Endothelial cell of umbilical vein (primary cell): ENCODE data around the gene DVL1. TPM values are rescaled to one million over a fixed set of nuclear protein-coding genes. Genes with fewer than 3 reads are reported as not detected.

ENCODE experiments used
- BruUV-seq: library from RNA; stranded (reverse); fragments of 400-500 nt; replicated peaks from 2 replicates; lab custom pipeline; 2021; lab: Mats Ljungman, UMichigan
- CTCF ChIA-PET: fragments of 300-600, 350-600 bp; sonication (Branson Sonifier 250); formaldehyde crosslinking; loops from one replicate; lab custom pipeline; 2021; ENCODE audit warnings: antibody characterized with exemption, inconsistent platforms; lab: Charles Lee
- POLR2A ChIA-PET: fragments of 300-600, 350-600 bp; sonication (Branson Sonifier 250); formaldehyde crosslinking; loops from one replicate; lab custom pipeline; 2021; ENCODE audit warnings: antibody characterized with exemption, inconsistent platforms; lab: Charles Lee
- DNase-seq: peaks from one replicate; pipeline ENCODE4 v3.0.0-alpha.2; 2011; ENCODE audit warnings: low read depth, low spot score
- FAIRE-seq: peaks from 2 replicates; lab custom pipeline; 2011; peaks lifted over from hg19 to GRCh38; lab: Jason Lieb, UNC
- H2AFZ ChIP-seq: 2 replicates; pipeline ENCODE4 v1.6.0; 2012; ENCODE audit warnings: low read depth, low read length, control low read depth, inconsistent platforms
- H3K27ac ChIP-seq: 2 replicates; pipeline ENCODE4 v1.5.1; 2011; ENCODE audit warnings: low read depth, mild to moderate bottlenecking, control low read depth, low read length, moderate library complexity; ENCODE audit not compliant: insufficient read depth
- H3K27me3 ChIP-seq, 2 experiments: 2 replicates each; pipeline versions ENCODE4 v1.6.0 to v1.6.1; 2011; ENCODE audit warnings: low read length in 2 of 2, mixed read lengths in 1 of 2; ENCODE audit not compliant: control insufficient read depth in 2 of 2, insufficient read depth in 2 of 2
- H3K36me3 ChIP-seq, 2 experiments: 2 replicates in 1 of 2; 3 replicates in 1 of 2; pipeline ENCODE4 v1.5.1; 2011; ENCODE audit warnings: low read length in 2 of 2, mild to moderate bottlenecking in 1 of 2, moderate library complexity in 1 of 2; ENCODE audit not compliant: control insufficient read depth in 2 of 2, insufficient read depth in 2 of 2; ENCODE audit errors: extremely low read depth in 1 of 2
- H3K4me1 ChIP-seq: 3 replicates; pipeline ENCODE4 v1.5.1; 2011; ENCODE audit warnings: mild to moderate bottlenecking, low read length; ENCODE audit not compliant: control insufficient read depth, insufficient read depth; ENCODE audit errors: extremely low read depth
- H3K4me2 ChIP-seq: 2 replicates; pipeline ENCODE4 v1.6.1; 2011; ENCODE audit warnings: low read length, control low read depth, mixed read lengths; ENCODE audit not compliant: insufficient read depth
- H3K4me3 ChIP-seq, 3 experiments: fragments of 200-600 bp in 1 of 3; sonication (generic), shearing (Covaris generic) in 1 of 3; replicated peaks in 1 of 3; 2 replicates each; pipeline ENCODE4 v1.5.1; 2011 to 2016; ENCODE audit warnings: control low read depth in 3 of 3, low read length in 3 of 3, mild to moderate bottlenecking in 2 of 3, inconsistent platforms in 1 of 3, low read depth in 1 of 3, moderate library complexity in 1 of 3; ENCODE audit not compliant: insufficient read depth in 1 of 3
- H3K79me2 ChIP-seq: 2 replicates; pipeline ENCODE4 v1.6.0; 2012; ENCODE audit warnings: low read length, inconsistent platforms; ENCODE audit not compliant: control insufficient read depth, insufficient read depth
- H3K9ac ChIP-seq: replicated peaks from 2 replicates; pipeline ENCODE3; 2011; ENCODE audit warnings: low read length, control low read depth; ENCODE audit not compliant: insufficient read depth; ENCODE audit errors: extremely low read depth
- H3K9me1 ChIP-seq: replicated peaks from 3 replicates; pipeline ENCODE4 v1.6.0; 2011; ENCODE audit warnings: mild to moderate bottlenecking, low read length; ENCODE audit not compliant: control insufficient read depth, insufficient read depth; ENCODE audit errors: extremely low read depth
- H3K9me3 ChIP-seq: replicated peaks from 2 replicates; pipeline ENCODE4 v1.5.1; 2012; ENCODE audit warnings: low read length, inconsistent platforms; ENCODE audit not compliant: control insufficient read depth, insufficient read depth
- H4K20me1 ChIP-seq: replicated peaks from 2 replicates; pipeline ENCODE3; 2011; ENCODE audit warnings: mild to moderate bottlenecking, low read length; ENCODE audit not compliant: control insufficient read depth, insufficient read depth; ENCODE audit errors: extremely low read depth
- EZH2 ChIP-seq: IDR thresholded peaks from 2 replicates; pipeline ENCODE4 v1.6.1; 2012; ENCODE audit warnings: borderline replicate concordance, low read depth, mild to moderate bottlenecking, moderate library complexity, low read length, inconsistent platforms; ENCODE audit not compliant: severe bottlenecking
- FOS ChIP-seq: IDR thresholded peaks from 2 replicates; pipeline ENCODE4 v1.6.1; 2011; ENCODE audit warnings: mild to moderate bottlenecking, low read length, moderate library complexity, borderline replicate concordance; ENCODE audit not compliant: insufficient read depth
- GATA2 ChIP-seq: IDR thresholded peaks from 2 replicates; pipeline ENCODE4 v1.7.0; 2011; ENCODE audit warnings: low read depth, mild to moderate bottlenecking, moderate library complexity, mixed read lengths, low read length; ENCODE audit not compliant: insufficient read length, insufficient read depth
- JUN ChIP-seq: IDR thresholded peaks from 2 replicates; pipeline ENCODE4 v1.6.1; 2011; ENCODE audit warnings: borderline replicate concordance, low read depth; ENCODE audit not compliant: insufficient read length, insufficient read depth
- MYC ChIP-seq: IDR thresholded peaks from one replicate; pipeline ENCODE4 v1.6.1; 2011; ENCODE audit warnings: mild to moderate bottlenecking, low read depth, low read length
- POLR2A ChIP-seq: IDR thresholded peaks from 2 replicates; pipeline ENCODE4 v1.6.1; 2012; ENCODE audit warnings: low read depth, mild to moderate bottlenecking, control low read depth, low read length
- POLR2AphosphoS5 ChIP-seq: IDR thresholded peaks from 2 replicates; pipeline ENCODE4 v1.6.1; 2012; ENCODE audit warnings: low read depth, mild to moderate bottlenecking, control low read depth, low read length, moderate library complexity; ENCODE audit not compliant: insufficient read depth
- dilution Hi-C: fragments of 300-500 bp; cut with MboI; formaldehyde crosslinking; loops from one replicate; pipeline ENCODE4 v1.15.0; 2019; ENCODE audit warnings: low sequenced_read_pairs; ENCODE audit not compliant: extremely low pct_ligation_motif_present
- intact Hi-C: fragments of 100-400 bp; cut with micrococcal nuclease; formaldehyde crosslinking; loops from one replicate; pipeline ENCODE4 v1.10.0; 2022
- polyA plus RNA-seq, 4 experiments: library from polyadenylated mRNA; depleted of rRNA in 3 of 4; stranded (reverse) in 3 of 4; unstranded in 1 of 4; fragments of >200 nt; gene quantifications; 2 replicates each; pipeline versions ENCODE4 v1.2.1 to v1.2.3, GENCODE V29; 2011 to 2012; ENCODE audit warnings: missing spikeins in 1 of 4
- total RNA-seq: library from RNA; stranded (reverse); gene quantifications from 2 replicates; pipeline ENCODE4 v1.2.3, GENCODE V29; 2021
- TF ChIP-seq, protein P1 (sequence below), 2 donors: IDR thresholded peaks; 1 replicate in 1 of 2; 2 replicates in 1 of 2; pipeline ENCODE4 v1.5.1; 2011; ENCODE audit warnings: low read length in 2 of 2, mild to moderate bottlenecking in 2 of 2, moderate library complexity in 2 of 2, control low read depth in 1 of 2, inconsistent platforms in 1 of 2, low read depth in 1 of 2; ENCODE audit not compliant: insufficient read depth in 1 of 2; ENCODE audit errors: extremely low read depth in 1 of 2
- TF ChIP-seq, protein P2 (sequence below): IDR thresholded peaks from 2 replicates; pipeline ENCODE4 v1.6.1; 2011; ENCODE audit not compliant: insufficient read depth, insufficient read length

The DVL1 gene
- total and polyA plus RNA-seq, 2 donors (not counting 3 experiments of a cell fraction or from before 2014, with no cell fraction given): 26.8 to 36.5 TPM

DNA sequence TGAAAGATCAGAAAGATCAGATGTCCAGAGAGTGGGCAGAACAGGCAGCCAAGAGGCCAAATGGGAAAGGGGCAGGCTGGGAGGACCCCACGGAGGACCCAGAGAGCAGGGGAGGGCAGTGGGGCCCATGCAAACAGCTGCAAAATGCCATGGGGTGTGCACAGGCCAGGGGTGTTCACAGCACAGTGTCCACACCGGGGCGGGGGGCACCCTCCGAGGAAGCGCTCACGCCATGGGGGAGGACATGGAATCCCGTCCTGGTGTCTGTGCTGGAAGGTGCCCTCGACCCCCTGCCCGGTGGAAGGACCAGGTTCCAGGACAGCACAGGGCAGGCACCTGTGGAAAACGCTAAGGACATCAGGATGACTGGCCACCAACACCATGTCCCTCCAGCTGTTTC is 26.3 kb downstream of the DVL1 start:
- FAIRE-seq: no peak
- H3K27me3 ChIP-seq: no peaks in the 10 kb centered on the region

More for the DNA sequence above, 26.3 kb downstream of the DVL1 start:
- Histone ChIP-seq H3K4me2 (no peak overlapping the region), H3K36me3 (peaks cover 0 to 14% of the 10 kb centered on the region in 2 experiments), H3K9me3 (no peaks in the 10 kb centered on the region), H3K79me2 (peaks cover 54% of the 10 kb centered on the region), H4K20me1 (peaks cover 5% of the 10 kb centered on the region), H3K4me1 (peaks cover 13% of the 10 kb centered on the region), H3K27ac (no peak overlapping the region), H3K4me3 (no peak overlapping the region), H3K9me1 (no peaks in the 10 kb centered on the region), H2AFZ (no peak overlapping the region), H3K9ac (no peak overlapping the region)
- dilution Hi-C loops (no loop called here), intact Hi-C loops (no loop called here)
- DNase-seq: no peak
- TF ChIP-seq, protein P1, sequence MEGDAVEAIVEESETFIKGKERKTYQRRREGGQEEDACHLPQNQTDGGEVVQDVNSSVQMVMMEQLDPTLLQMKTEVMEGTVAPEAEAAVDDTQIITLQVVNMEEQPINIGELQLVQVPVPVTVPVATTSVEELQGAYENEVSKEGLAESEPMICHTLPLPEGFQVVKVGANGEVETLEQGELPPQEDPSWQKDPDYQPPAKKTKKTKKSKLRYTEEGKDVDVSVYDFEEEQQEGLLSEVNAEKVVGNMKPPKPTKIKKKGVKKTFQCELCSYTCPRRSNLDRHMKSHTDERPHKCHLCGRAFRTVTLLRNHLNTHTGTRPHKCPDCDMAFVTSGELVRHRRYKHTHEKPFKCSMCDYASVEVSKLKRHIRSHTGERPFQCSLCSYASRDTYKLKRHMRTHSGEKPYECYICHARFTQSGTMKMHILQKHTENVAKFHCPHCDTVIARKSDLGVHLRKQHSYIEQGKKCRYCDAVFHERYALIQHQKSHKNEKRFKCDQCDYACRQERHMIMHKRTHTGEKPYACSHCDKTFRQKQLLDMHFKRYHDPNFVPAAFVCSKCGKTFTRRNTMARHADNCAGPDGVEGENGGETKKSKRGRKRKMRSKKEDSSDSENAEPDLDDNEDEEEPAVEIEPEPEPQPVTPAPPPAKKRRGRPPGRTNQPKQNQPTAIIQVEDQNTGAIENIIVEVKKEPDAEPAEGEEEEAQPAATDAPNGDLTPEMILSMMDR (IDR thresholded peaks at IDR 0.05; ENCODE audit: extremely low read depth in 1 of 2, insufficient read depth in 1 of 2, low read depth in 1 of 2, low read length in 2 of 2): no peak
- TF ChIP-seq POLR2AphosphoS5: no peak
- no peak for TF ChIP-seq POLR2A
- no peak for TF ChIP-seq MYC
- no peak for TF ChIP-seq GATA2
- no peak for TF ChIP-seq JUN
- TF ChIP-seq, protein P2, sequence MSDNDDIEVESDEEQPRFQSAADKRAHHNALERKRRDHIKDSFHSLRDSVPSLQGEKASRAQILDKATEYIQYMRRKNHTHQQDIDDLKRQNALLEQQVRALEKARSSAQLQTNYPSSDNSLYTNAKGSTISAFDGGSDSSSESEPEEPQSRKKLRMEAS: no peak
- TF ChIP-seq EZH2: no peak
- no peak for TF ChIP-seq FOS
- ChIA-PET CTCF (no interaction called here), POLR2A (no interaction called here)
- BruUV-seq: no TSS peak
